Measurements from ENCODE around the gene ZNF699. TPM values are rescaled to one million over a fixed set of nuclear protein-coding genes. Genes with fewer than 3 reads are reported as not detected.

The ZNF699 gene
- polyA plus RNA-seq, 1 donor from 2014 or later = 21.7 TPM

DNA sequence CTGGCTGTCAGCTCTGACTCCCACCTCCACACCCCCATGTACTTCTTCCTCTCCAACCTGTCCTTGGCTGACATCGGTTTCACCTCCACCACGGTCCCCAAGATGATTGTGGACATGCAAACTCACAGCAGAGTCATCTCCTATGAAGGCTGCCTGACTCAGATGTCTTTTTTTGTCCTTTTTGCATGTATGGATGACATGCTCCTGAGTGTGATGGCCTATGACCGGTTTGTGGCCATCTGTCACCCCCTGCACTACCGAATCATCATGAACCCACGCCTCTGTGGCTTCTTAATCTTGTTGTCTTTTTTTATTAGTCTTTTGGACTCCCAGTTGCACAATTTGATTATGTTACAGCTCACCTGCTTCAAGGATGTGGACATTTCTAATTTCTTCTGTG lies 58.4 kb downstream of the ZNF699 start:
- Histone ChIP-seq H4K20me1 (ENCODE audit: insufficient read depth) (no peaks in the 10 kb centered on the region), H3K4me2 (ENCODE audit: low read length) (no peak overlapping the region), H3K36me3 (ENCODE audit: insufficient read depth, low read length) (no peaks in the 10 kb centered on the region), H3K79me2 (replicated peaks; ENCODE audit: insufficient read depth, low read length) (no peaks in the 10 kb centered on the region), H3K9me2 (ENCODE audit: insufficient read depth, low read length) (no peaks in the 10 kb centered on the region), H3K4me3 (ENCODE audit: low read length) (no peak overlapping the region), H3K9me3 (ENCODE audit: low read length) (peaks cover 3% of the 10 kb centered on the region), H2AFZ (ENCODE audit: low read depth, low read length) (no peak overlapping the region), H3K27ac (ENCODE audit: low read length) (no peak overlapping the region), H3K9ac (ENCODE audit: low read length) (no peak overlapping the region), H3K27me3 (ENCODE audit: insufficient read depth, low read depth, low read length) (no peaks in the 10 kb centered on the region), H3F3A (ENCODE audit: insufficient read depth, low read length, poor library complexity, severe bottlenecking) (no peaks in the 10 kb centered on the region)
- TF ChIP-seq RAD21 (conservative IDR thresholded peaks at IDR 0.05) (no peak), TAF1 (IDR thresholded peaks at IDR 0.05; ENCODE audit: low read depth) (no peak), EP300 (conservative IDR thresholded peaks at IDR 0.05; ENCODE audit: poor library complexity, severe bottlenecking) (no peak), SMC3 (conservative IDR thresholded peaks at IDR 0.05; ENCODE audit: poor library complexity) (no peak), POLR2AphosphoS5 (IDR thresholded peaks at IDR 0.05) (no peak), EZH2 (IDR thresholded peaks at IDR 0.05; ENCODE audit: borderline replicate concordance, insufficient read depth, low read length, poor library complexity, severe bottlenecking) (no peak), MXI1 (conservative IDR thresholded peaks at IDR 0.05; ENCODE audit: poor library complexity, severe bottlenecking) (no peak)
- TF ChIP-seq, protein P1, sequence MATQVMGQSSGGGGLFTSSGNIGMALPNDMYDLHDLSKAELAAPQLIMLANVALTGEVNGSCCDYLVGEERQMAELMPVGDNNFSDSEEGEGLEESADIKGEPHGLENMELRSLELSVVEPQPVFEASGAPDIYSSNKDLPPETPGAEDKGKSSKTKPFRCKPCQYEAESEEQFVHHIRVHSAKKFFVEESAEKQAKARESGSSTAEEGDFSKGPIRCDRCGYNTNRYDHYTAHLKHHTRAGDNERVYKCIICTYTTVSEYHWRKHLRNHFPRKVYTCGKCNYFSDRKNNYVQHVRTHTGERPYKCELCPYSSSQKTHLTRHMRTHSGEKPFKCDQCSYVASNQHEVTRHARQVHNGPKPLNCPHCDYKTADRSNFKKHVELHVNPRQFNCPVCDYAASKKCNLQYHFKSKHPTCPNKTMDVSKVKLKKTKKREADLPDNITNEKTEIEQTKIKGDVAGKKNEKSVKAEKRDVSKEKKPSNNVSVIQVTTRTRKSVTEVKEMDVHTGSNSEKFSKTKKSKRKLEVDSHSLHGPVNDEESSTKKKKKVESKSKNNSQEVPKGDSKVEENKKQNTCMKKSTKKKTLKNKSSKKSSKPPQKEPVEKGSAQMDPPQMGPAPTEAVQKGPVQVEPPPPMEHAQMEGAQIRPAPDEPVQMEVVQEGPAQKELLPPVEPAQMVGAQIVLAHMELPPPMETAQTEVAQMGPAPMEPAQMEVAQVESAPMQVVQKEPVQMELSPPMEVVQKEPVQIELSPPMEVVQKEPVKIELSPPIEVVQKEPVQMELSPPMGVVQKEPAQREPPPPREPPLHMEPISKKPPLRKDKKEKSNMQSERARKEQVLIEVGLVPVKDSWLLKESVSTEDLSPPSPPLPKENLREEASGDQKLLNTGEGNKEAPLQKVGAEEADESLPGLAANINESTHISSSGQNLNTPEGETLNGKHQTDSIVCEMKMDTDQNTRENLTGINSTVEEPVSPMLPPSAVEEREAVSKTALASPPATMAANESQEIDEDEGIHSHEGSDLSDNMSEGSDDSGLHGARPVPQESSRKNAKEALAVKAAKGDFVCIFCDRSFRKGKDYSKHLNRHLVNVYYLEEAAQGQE (IDR thresholded peaks at IDR 0.05; ENCODE audit: borderline replicate concordance) = no peak
- TF ChIP-seq, protein P2, sequence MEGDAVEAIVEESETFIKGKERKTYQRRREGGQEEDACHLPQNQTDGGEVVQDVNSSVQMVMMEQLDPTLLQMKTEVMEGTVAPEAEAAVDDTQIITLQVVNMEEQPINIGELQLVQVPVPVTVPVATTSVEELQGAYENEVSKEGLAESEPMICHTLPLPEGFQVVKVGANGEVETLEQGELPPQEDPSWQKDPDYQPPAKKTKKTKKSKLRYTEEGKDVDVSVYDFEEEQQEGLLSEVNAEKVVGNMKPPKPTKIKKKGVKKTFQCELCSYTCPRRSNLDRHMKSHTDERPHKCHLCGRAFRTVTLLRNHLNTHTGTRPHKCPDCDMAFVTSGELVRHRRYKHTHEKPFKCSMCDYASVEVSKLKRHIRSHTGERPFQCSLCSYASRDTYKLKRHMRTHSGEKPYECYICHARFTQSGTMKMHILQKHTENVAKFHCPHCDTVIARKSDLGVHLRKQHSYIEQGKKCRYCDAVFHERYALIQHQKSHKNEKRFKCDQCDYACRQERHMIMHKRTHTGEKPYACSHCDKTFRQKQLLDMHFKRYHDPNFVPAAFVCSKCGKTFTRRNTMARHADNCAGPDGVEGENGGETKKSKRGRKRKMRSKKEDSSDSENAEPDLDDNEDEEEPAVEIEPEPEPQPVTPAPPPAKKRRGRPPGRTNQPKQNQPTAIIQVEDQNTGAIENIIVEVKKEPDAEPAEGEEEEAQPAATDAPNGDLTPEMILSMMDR (IDR thresholded peaks at IDR 0.05; ENCODE audit: poor library complexity, severe bottlenecking) = no peak

DNA sequence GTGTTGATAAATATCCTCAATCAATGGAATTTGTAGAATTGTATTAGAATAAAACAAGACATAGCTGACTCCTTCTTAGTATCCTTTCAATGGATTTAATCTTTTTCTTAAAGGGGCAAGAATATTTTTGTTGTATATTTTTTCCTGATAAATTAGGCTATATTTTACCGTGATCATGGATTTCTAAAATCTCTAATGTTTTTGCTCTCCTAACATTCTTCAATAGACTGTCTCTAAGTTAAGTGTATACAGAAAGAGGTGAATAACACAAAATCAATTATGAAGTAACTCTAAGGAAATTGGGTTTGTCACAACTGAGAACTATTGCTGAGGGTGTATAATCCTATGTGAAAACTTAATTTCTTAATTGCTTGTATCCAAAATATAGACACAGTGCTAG lies 59.0 kb downstream of the ZNF699 start, which contains the start of gene OR7E24:
OR7E24 (plus strand) TSS at position 301 of the 400 bp plus-strand sequence. CDS start 114 bp downstream, outside the sequence.
- no peaks in the 10 kb centered on the region for H3K27me3 ChIP-seq (ENCODE audit: insufficient read depth, low read depth, low read length)
- H3K79me2 ChIP-seq (replicated peaks; ENCODE audit: insufficient read depth, low read length) = no peaks in the 10 kb centered on the region
- H3K9me3 ChIP-seq (ENCODE audit: low read length) = peaks cover 3% of the 10 kb centered on the region
- no peaks in the 10 kb centered on the region for H3K36me3 ChIP-seq (ENCODE audit: insufficient read depth, low read length)
- H3K9me2 ChIP-seq (ENCODE audit: insufficient read depth, low read length) = no peaks in the 10 kb centered on the region
- H4K20me1 ChIP-seq (ENCODE audit: insufficient read depth) = no peaks in the 10 kb centered on the region
- no peaks in the 10 kb centered on the region for H3F3A ChIP-seq (ENCODE audit: insufficient read depth, low read length, poor library complexity, severe bottlenecking)
- H3K27ac ChIP-seq (ENCODE audit: low read length) = no peak within 1 kb of the TSS
- no peak within 1 kb of the TSS for H3K4me3 ChIP-seq (ENCODE audit: low read length)
- no peak within 1 kb of the TSS for H3K9ac ChIP-seq (ENCODE audit: low read length)
- H2AFZ ChIP-seq (ENCODE audit: low read depth, low read length) = no peak within 1 kb of the TSS
- no peak within 1 kb of the TSS for H3K4me2 ChIP-seq (ENCODE audit: low read length)
- no peak for TF ChIP-seq EZH2 (IDR thresholded peaks at IDR 0.05; ENCODE audit: borderline replicate concordance, insufficient read depth, low read length, poor library complexity, severe bottlenecking)
- no peak for TF ChIP-seq MXI1 (conservative IDR thresholded peaks at IDR 0.05; ENCODE audit: poor library complexity, severe bottlenecking)
- TF ChIP-seq TAF1 (IDR thresholded peaks at IDR 0.05; ENCODE audit: low read depth) = no peak
- TF ChIP-seq, protein P2 (IDR thresholded peaks at IDR 0.05; ENCODE audit: poor library complexity, severe bottlenecking) = no peak
- no peak for TF ChIP-seq RAD21 (conservative IDR thresholded peaks at IDR 0.05)
- TF ChIP-seq, protein P1 (IDR thresholded peaks at IDR 0.05; ENCODE audit: borderline replicate concordance) = no peak
- TF ChIP-seq EP300 (conservative IDR thresholded peaks at IDR 0.05; ENCODE audit: poor library complexity, severe bottlenecking) = no peak
- no peak for TF ChIP-seq POLR2AphosphoS5 (IDR thresholded peaks at IDR 0.05)
- no peak for TF ChIP-seq SMC3 (conservative IDR thresholded peaks at IDR 0.05; ENCODE audit: poor library complexity)

All from neural cell (in vitro differentiated cells).